HepG2 (cell line): ENCODE data around the gene FTSJ1. TPM values are rescaled to one million over a fixed set of nuclear protein-coding genes. Genes with fewer than 3 reads are reported as not detected.

Experiments used
- CCDC6 ChIP-seq: sonication (generic); formaldehyde crosslinking; IDR thresholded peaks from 2 replicates; pipeline ENCODE4 v1.8.1; 2022; ENCODE audit warnings: mild to moderate bottlenecking, missing genetic modification reagents, moderate library complexity
- GABPB1 ChIP-seq: IDR thresholded peaks from 2 replicates; pipeline ENCODE4 v1.6.1; 2016; ENCODE audit warnings: mild to moderate bottlenecking, missing genetic modification reagents, moderate library complexity, missing compliant biosample characterization
- GTF2F1 ChIP-seq: fragments of 150-350 bp; IDR thresholded peaks from 2 replicates; pipeline ENCODE4 v1.6.1; 2014; ENCODE audit warnings: low read length
- HMGA1 ChIP-seq: sonication (generic); formaldehyde crosslinking; conservative IDR thresholded peaks from 2 replicates; pipeline ENCODE4 v1.4.0; 2020; ENCODE audit warnings: missing genetic modification reagents
- HNF4A ChIP-seq: sonication (generic); formaldehyde crosslinking; IDR thresholded peaks from 2 replicates; pipeline ENCODE4 v1.4.0; 2020; ENCODE audit warnings: missing genetic modification reagents
- HNRNPK ChIP-seq: fragments of 200-400 bp; formaldehyde crosslinking; IDR thresholded peaks from 2 replicates; pipeline ENCODE4 v1.6.1; 2018; ENCODE audit warnings: low read length, low read depth, moderate library complexity, mild to moderate bottlenecking; ENCODE audit not compliant: poor library complexity, severe bottlenecking
- MTA3 ChIP-seq: sonication (generic); formaldehyde crosslinking; IDR thresholded peaks from 2 replicates; pipeline ENCODE4 v1.4.0; 2020; ENCODE audit warnings: missing genetic modification reagents
- NCOA1 ChIP-seq: sonication (generic); formaldehyde crosslinking; IDR thresholded peaks from 2 replicates; pipeline ENCODE4 v1.9.0; 2021; ENCODE audit warnings: missing genetic modification reagents
- TEAD3 ChIP-seq: optimal IDR thresholded peaks from 2 replicates; pipeline ENCODE3; 2016; ENCODE audit warnings: borderline replicate concordance
- ZBTB3 ChIP-seq: sonication (generic); formaldehyde crosslinking; IDR thresholded peaks from 2 replicates; pipeline ENCODE4 v1.4.0; 2020; ENCODE audit warnings: low read depth, mild to moderate bottlenecking, moderate library complexity, missing genetic modification reagents, borderline replicate concordance
- ZIK1 ChIP-seq: sonication (generic); formaldehyde crosslinking; IDR thresholded peaks from 2 replicates; pipeline ENCODE4 v1.5.0; 2020; ENCODE audit warnings: mild to moderate bottlenecking, low read depth, missing genetic modification reagents, borderline replicate concordance
- ZNF296 ChIP-seq: sonication (generic); formaldehyde crosslinking; conservative IDR thresholded peaks from 2 replicates; pipeline ENCODE4 v1.5.0; 2020; ENCODE audit warnings: mild to moderate bottlenecking, missing genetic modification reagents
- ZNF44 ChIP-seq: sonication (generic); formaldehyde crosslinking; IDR thresholded peaks from 2 replicates; pipeline ENCODE4 v1.5.1; 2020; ENCODE audit warnings: mild to moderate bottlenecking, missing genetic modification reagents
- ZNF564 ChIP-seq: sonication (generic); formaldehyde crosslinking; IDR thresholded peaks from 2 replicates; pipeline ENCODE4 v1.8.1; 2023; ENCODE audit warnings: mild to moderate bottlenecking, missing genetic modification reagents
- ZNF674 ChIP-seq: sonication (generic); formaldehyde crosslinking; IDR thresholded peaks from 2 replicates; pipeline ENCODE4 v1.5.0; 2020; ENCODE audit warnings: low read depth, mild to moderate bottlenecking, missing genetic modification reagents
- ZNF782 ChIP-seq: sonication (generic); formaldehyde crosslinking; IDR thresholded peaks from 2 replicates; pipeline ENCODE4 v1.4.0; 2020; ENCODE audit warnings: missing genetic modification reagents, mild to moderate bottlenecking, borderline replicate concordance
- ZSCAN22 ChIP-seq: sonication (generic); formaldehyde crosslinking; IDR thresholded peaks from 2 replicates; pipeline ENCODE4 v1.4.0; 2020; ENCODE audit warnings: mild to moderate bottlenecking, missing genetic modification reagents
- polyA plus RNA-seq, 8 experiments: library from polyadenylated mRNA; depleted of rRNA in 3 of 8; stranded (reverse) in 7 of 8; unstranded in 1 of 8; fragments of >200 nt; fragmentation: Illumina TruSeq in 4 of 8; extraction: Trizol in 4 of 8; gene quantifications; 2 replicates each; pipeline versions ENCODE4 v1.2.1 to v1.2.3, GENCODE V29; 2011 to 2016; ENCODE audit warnings: low read depth in 4 of 8, missing spikeins in 1 of 8, mixed read lengths in 1 of 8; ENCODE audit not compliant: insufficient read depth in 1 of 8
- total RNA-seq, 5 experiments: library from RNA; depleted of rRNA; stranded (reverse); fragments of >200 nt; fragmentation: Illumina TruSeq; extraction: Trizol; gene quantifications; 2 replicates each; pipeline ENCODE4 v1.2.3, GENCODE V29; 2016; ENCODE audit warnings: low read depth in 1 of 5
- TF ChIP-seq, protein P1 (sequence below): sonication (generic); formaldehyde crosslinking; IDR thresholded peaks from 2 replicates; pipeline ENCODE4 v1.5.0; 2020; ENCODE audit warnings: missing genetic modification reagents, mild to moderate bottlenecking, borderline replicate concordance
- TF ChIP-seq, protein P2 (sequence below): sonication (generic); formaldehyde crosslinking; IDR thresholded peaks from 2 replicates; pipeline ENCODE4 v1.5.0; 2020; ENCODE audit warnings: missing genetic modification reagents
- TF ChIP-seq, protein P3 (sequence below): sonication (generic); formaldehyde crosslinking; IDR thresholded peaks from 2 replicates; pipeline ENCODE4 v1.5.0; 2020; ENCODE audit warnings: missing genetic modification reagents, mild to moderate bottlenecking, borderline replicate concordance
- TF ChIP-seq, protein P4 (sequence below): fragments of 450-650 bp; IDR thresholded peaks from 2 replicates; pipeline ENCODE4 v1.6.1; 2016
- TF ChIP-seq, protein P5 (sequence below): sonication (generic); formaldehyde crosslinking; IDR thresholded peaks from 2 replicates; pipeline ENCODE4 v1.4.0; 2020; ENCODE audit warnings: low read depth, mild to moderate bottlenecking, missing genetic modification reagents
- TF ChIP-seq, protein P6 (sequence below): sonication (generic); formaldehyde crosslinking; IDR thresholded peaks from 2 replicates; pipeline ENCODE4 v1.5.1; 2020; ENCODE audit warnings: mild to moderate bottlenecking, moderate library complexity, missing genetic modification reagents

Gene FTSJ1
- total and polyA plus RNA-seq, 2 of the 13 experiments (the other 11 are each of a cell fraction or from before 2014, with no cell fraction given), result 30.3 to 37.9 TPM

DNA sequence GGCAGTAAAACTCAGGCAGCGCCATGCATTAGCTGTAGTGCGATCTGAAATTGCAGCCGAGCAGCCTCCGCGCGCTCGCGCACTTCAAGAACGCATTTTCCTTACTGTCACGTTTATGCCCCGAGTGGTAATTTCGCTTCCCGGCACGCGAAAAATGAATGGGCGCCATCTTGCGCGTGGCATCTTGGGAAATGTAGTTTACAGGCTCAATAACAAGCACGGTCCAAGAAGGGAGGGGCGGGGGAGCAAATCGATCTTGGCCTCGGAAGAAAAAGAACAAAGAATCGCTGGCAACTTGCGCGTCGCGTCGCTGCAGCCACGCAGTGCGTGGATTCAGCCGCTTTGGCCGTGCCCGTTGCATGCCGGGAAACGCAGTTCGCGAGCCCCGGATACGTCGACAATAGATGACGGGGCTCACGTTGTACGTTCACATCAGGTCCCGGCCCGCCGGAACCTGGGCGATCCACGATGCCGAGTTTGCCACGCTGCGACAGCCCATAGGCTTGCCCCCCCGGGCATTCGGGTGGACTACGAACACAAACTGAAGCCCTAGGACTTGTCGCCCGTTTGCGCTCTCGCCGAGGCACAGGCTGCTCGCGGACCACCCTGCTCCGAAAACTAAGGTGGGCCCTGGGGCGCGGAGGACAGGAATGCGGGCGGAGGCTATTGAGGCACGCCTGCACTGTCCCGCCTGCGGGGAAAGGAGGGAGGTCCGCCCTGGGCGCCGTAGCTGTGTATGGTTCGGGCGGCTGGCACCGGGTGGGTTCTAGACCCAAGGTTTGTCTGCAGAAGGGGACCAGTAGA is at the start of gene FTSJ1 (continued):
- TF ChIP-seq GTF2F1 (no peak), ZBTB3 (CRISPR knock-in tag) (no peak), CCDC6 (CRISPR knock-in tag) (no peak), TEAD3 (CRISPR knock-in tag) (peak; percentile 16), ZNF674 (CRISPR knock-in tag) (no peak), HNF4A (CRISPR knock-in tag) (0 out of 2 replicates have a peak, but pooled peaks have one; percentile 11), ZNF296 (no peak), NCOA1 (CRISPR knock-in tag) (no peak), ZNF782 (no peak), ZNF44 (no peak), GABPB1 (CRISPR knock-in tag) (peak; percentile 87), ZNF564 (no peak), ZSCAN22 (CRISPR knock-in tag) (no peak), HMGA1 (no peak), HNRNPK (no peak), MTA3 (no peak), ZIK1 (CRISPR knock-in tag) (peak; percentile 54; the same call in 1 of the 2 replicates)
- TF ChIP-seq, protein P1, sequence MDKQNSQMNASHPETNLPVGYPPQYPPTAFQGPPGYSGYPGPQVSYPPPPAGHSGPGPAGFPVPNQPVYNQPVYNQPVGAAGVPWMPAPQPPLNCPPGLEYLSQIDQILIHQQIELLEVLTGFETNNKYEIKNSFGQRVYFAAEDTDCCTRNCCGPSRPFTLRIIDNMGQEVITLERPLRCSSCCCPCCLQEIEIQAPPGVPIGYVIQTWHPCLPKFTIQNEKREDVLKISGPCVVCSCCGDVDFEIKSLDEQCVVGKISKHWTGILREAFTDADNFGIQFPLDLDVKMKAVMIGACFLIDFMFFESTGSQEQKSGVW (CRISPR knock-in tag), result no peak
- TF ChIP-seq, protein P2, sequence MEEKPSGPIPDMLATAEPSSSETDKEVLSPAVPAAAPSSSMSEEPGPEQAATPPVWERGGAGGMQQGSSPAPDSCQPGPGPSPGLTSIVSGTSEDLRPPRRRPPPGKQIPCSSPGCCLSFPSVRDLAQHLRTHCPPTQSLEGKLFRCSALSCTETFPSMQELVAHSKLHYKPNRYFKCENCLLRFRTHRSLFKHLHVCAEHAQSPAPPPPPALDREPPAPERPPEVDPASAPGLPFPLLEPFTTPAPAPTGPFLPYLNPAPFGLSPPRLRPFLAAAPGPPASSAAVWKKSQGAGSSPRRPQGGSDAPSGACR (CRISPR knock-in tag), result no peak
- TF ChIP-seq, protein P3, sequence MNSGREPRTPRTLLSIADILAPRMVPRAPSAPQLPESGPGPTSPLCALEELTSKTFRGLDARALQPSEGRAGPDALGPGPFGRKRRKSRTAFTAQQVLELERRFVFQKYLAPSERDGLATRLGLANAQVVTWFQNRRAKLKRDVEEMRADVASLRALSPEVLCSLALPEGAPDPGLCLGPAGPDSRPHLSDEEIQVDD (CRISPR knock-in tag), result no peak
- TF ChIP-seq, protein P4, sequence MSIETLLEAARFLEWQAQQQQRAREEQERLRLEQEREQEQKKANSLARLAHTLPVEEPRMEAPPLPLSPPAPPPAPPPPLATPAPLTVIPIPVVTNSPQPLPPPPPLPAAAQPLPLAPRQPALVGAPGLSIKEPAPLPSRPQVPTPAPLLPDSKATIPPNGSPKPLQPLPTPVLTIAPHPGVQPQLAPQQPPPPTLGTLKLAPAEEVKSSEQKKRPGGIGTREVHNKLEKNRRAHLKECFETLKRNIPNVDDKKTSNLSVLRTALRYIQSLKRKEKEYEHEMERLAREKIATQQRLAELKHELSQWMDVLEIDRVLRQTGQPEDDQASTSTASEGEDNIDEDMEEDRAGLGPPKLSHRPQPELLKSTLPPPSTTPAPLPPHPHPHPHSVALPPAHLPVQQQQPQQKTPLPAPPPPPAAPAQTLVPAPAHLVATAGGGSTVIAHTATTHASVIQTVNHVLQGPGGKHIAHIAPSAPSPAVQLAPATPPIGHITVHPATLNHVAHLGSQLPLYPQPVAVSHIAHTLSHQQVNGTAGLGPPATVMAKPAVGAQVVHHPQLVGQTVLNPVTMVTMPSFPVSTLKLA, result 0 out of 2 replicates have a peak, but pooled peaks have one; percentile 17
- TF ChIP-seq, protein P5, sequence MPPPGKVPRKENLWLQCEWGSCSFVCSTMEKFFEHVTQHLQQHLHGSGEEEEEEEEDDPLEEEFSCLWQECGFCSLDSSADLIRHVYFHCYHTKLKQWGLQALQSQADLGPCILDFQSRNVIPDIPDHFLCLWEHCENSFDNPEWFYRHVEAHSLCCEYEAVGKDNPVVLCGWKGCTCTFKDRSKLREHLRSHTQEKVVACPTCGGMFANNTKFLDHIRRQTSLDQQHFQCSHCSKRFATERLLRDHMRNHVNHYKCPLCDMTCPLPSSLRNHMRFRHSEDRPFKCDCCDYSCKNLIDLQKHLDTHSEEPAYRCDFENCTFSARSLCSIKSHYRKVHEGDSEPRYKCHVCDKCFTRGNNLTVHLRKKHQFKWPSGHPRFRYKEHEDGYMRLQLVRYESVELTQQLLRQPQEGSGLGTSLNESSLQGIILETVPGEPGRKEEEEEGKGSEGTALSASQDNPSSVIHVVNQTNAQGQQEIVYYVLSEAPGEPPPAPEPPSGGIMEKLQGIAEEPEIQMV (CRISPR knock-in tag), result no peak
- TF ChIP-seq, protein P6, sequence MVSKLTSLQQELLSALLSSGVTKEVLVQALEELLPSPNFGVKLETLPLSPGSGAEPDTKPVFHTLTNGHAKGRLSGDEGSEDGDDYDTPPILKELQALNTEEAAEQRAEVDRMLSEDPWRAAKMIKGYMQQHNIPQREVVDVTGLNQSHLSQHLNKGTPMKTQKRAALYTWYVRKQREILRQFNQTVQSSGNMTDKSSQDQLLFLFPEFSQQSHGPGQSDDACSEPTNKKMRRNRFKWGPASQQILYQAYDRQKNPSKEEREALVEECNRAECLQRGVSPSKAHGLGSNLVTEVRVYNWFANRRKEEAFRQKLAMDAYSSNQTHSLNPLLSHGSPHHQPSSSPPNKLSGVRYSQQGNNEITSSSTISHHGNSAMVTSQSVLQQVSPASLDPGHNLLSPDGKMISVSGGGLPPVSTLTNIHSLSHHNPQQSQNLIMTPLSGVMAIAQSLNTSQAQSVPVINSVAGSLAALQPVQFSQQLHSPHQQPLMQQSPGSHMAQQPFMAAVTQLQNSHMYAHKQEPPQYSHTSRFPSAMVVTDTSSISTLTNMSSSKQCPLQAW (CRISPR knock-in tag), result peak; percentile 22; the same call in 1 of the 2 replicates
